Left hindlimb (tissue), 1 donor: ENCODE measurements around the gene HOXB2.
"Not testable (repeated sequence)": the region's sequence is repeated elsewhere in the genome, so short reads cannot be mapped to it uniquely, and the experiment has no call there.

Experiments used
- DNase-seq: peaks from one replicate; pipeline ENCODE4 v3.0.0-alpha.2; 2018

HOXB2 gene

GRCh38 chr17:48513097-48513496 is 31.8 kb downstream of the HOXB2 start:
- DNase-seq = no peak

DNA sequence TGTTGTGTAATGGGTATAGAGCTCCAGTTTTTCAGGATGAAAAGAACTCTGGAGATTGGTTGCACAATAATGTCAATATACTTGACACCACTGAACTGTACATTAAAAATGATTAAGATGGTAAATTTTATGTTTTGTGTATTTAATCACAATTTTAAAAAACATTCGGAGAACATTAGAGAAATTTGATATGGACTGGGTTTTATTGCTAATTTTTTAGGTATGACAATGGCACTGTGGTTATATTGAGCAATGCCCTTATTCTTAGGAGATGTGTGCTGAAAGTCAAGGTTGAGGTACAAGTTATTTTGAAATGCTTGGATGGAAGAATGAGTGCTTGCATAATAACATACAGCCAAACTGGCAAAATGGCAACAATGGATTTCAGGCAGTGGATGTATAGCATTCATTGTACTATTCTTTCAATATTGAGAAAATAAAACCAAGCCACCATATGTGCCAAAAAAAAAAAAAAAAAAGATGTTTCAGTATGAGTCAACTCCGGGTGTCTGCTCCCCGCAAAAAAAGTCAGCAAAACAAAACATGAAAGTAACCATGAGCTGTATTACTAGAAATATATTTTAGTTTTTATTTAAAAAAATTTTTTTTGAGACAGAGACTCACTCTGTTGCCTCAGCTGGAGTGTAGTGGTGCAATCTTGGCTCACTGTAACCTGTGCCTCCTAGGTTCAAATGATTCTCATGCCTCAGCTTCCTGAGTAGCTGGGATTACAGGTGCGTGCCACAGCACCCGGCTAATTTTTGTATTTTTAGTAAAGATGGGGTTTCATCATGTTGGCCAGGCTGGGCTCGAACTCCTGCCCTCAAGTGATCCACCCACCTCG is 33.9 kb downstream of the HOXB2 start:
- no peak for DNase-seq

- DNase-seq = no peak
These were observed 34.5 kb downstream of the HOXB2 start for GRCh38 chr17:48510381-48510760.

- DNase-seq = not testable (repeated sequence)
These were observed 35.2 kb downstream of the HOXB2 start for GRCh38 chr17:48509708-48510107.

- no peak for DNase-seq
These were observed 38.7 kb downstream of the HOXB2 start for GRCh38 chr17:48506246-48506645.

DNA sequence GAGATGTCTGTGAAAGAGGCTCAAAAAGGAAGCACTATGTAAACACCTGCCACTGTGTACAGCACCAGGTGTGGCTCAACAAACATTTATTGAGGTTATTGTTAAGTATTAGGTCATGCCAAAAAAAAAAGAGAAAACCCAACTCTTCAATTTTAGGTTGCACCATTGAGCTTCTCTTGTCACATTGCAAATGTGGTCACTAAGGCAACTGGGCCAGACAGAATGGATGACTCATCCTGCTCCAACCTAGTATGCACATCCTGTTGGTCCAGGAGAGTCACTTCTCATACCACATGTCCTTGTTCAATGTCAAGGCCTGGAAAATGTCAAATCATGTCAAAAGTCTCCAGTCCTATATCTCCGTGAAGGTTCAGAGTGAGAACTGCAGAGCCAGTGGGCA is 39.1 kb downstream of the HOXB2 start:
- no peak for DNase-seq

DNA sequence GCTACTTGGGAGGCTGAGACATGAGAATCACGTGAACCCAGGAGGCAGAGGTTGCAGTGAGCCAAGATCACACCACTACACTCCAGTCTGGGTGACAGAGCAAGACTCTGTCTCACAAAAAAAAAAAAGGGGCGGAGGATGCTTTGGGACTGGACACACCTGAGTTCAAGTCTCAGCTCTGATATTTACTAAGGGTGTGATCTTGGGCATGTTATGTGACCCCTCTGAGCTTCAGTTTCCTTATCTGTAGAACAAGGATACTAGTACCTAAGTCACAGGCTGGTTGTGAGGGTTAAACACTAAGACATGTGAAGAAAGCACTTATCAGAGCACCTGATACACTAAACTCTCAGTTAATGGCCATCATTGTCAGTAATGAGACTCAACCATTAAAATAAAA is 40.0 kb downstream of the HOXB2 start:
- DNase-seq = no peak

DNA sequence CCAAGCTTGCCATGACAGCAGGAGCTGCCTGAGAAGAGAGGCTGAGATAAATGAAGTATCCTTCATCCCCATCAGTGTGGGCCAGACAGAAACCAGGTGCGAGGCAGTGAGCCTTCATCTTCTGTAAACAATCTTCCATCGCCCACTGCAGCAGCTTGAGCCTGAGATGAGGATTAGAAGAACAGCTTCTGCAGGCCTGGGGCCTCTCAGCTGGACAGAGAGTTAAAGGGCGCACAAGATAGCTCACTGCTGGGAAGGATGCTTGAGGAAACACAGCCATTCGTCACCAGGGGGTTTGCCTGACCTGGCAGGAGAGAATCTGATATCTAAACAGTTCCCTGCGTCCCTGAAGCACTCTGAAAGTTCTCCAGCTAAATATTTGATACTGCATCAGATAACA is 41.2 kb downstream of the HOXB2 start:
- DNase-seq = no peak

GRCh38 chr17:48502901-48503300 is 42.0 kb downstream of the HOXB2 start:
- DNase-seq = no peak

DNA sequence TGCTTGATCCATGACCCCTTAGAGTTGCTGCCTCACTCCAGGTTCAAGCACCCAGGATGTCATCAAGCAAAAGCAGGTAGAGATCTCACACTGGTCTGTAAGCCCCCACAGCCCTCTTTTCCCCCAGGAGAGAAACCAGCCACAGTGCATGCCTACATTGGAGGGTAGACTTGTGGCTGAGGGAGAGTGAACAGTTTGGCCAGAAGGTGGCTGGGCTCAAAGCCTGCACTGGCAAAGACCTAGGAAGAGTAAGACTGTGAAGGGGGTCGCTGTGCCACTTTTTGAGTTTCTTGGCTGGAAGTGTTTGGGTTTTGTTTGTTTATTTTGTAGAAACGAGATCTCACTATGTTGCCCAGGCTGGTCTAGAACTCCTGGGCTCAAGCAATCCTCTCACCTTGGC is 42.6 kb downstream of the HOXB2 start:
- DNase-seq = no peak

DNA sequence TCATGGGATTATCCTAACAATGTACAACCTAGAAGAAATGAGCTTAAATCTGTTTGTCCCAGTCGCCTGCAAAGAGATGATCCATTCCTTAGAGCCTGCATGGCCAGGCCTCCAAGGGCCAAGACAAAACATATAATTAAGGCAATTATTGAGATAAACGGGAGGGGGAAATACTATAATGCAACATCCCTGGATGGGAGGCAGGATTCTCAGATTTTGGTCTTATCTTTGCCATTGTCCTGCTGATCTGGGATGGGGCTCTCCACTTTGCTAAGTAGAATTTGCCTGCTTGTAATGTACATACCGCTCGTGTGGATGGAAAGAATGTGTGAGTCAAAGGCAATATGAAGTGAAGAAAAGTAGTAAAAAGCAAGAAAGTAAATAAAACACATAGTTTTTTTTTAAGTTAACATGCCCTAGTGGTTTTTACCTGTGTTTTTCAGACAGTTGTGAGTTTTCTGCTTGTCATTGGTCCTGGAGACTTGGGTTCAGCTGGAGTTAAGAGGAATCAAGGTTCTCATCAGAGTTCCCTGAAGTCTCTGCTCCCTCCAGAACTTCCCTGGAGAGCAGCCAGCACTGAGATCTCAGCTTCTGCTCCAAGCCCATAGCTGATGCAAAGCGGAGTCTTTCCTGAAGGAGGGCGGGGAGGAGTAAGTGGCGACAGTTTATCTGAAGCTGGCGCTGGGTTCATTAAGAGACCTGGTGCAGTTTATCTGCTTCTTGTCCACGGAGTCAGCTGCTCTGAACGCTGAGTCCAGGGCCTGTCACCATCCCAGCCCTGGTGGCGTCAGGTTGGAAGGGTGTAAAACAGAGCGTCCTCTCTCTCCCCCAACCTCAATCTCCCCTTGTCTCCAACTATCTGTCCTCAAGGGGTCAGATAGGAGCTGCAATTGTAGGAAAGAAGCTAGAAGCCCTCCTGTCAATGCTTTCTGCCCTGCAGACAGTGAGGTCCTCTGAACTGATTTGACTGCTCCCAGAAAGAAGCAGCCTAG is 44.2 kb downstream of the HOXB2 start:
- DNase-seq = no peak

GRCh38 chr17:48499735-48500434 is 45.0 kb downstream of the HOXB2 start:
- no peak for DNase-seq

DNA sequence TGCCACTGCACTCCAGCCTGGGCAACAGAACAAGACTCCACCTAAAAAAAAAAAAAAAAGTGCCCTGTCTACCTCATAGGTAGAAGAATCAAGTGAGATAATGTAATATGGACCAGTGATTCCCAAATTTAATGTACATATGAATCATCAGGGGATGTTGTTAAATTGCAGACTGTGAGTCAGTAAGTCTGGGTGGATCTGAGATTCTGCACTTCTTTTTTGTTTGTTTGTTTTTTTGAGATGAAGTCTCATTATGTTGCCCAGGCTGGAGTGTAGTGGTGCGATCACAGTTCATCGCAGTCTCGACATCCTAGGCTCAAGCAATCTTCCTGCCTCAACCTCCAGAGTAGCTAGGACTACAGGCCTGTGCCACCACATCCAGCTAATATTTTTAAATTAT is 45.7 kb downstream of the HOXB2 start:
- DNase-seq = no peak

GRCh38 chr17:48498164-48498850 is 46.6 kb downstream of the HOXB2 start:
- no peak for DNase-seq

DNA sequence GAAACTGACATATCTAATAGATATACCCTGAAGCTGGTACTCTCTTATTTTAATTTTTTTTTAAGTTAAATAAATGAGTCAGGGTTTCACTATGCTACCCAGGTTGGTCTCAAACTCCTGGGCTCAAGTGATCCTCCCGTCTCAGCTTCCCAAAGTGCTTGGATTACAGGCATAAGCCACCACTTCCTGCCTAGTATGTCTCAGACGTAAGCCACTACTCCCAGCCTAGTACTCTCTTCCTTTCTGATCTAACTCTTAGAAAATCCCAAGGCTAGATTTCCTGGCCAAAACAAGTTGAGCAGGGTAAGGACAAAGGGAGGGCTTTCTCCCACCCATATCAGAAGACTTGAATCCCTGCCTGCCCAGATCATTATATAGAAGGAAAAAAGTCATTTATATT is 47.8 kb downstream of the HOXB2 start:
- no peak for DNase-seq

DNA sequence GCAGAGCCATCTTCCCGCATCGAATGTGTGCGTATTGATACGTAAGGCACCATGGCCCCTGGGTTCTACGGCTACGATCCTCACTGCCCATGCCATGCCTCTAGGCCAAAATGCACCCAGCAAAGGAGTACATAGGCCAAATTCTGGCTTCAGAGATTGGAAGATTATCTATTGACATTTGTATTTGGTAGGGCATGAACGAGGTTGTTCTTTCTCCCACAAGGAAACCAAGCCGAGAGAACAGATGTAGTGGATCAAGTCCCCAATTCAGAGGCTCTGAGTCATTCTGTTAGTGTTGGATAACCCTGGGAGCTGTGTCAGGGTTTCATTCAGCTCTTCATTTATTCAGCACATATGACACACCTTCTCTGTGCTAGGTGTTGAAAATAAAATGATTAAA is 50.6 kb downstream of the HOXB2 start:
- DNase-seq = no peak
